Nephron (organoid): ENCODE results near the gene SND1.

Experiments
- H3K27ac Mint-ChIP-seq, 3 experiments: 2 replicates each; pipeline ENCODE4 v1.8.0; 2020; ENCODE audit warnings: mixed read lengths in 3 of 3, mild to moderate bottlenecking in 2 of 3, moderate library complexity in 1 of 3
- H3K27me3 Mint-ChIP-seq: 2 replicates; pipeline ENCODE4 v1.8.0; 2021; ENCODE audit warnings: low read depth, mild to moderate bottlenecking, moderate library complexity, mixed read lengths
- H3K36me3 Mint-ChIP-seq: 2 replicates; pipeline ENCODE4 v1.8.0; 2020; ENCODE audit warnings: low read depth, mixed read lengths
- H3K4me1 Mint-ChIP-seq: 2 replicates; pipeline ENCODE4 v1.8.0; 2020; ENCODE audit warnings: mixed read lengths
- H3K4me3 Mint-ChIP-seq, 3 experiments: 2 replicates each; pipeline ENCODE4 v1.8.0; 2020; ENCODE audit warnings: mild to moderate bottlenecking in 3 of 3, mixed read lengths in 3 of 3, moderate library complexity in 2 of 3
- H3K9me3 Mint-ChIP-seq: 2 replicates; pipeline ENCODE4 v1.8.0; 2020; ENCODE audit warnings: mixed read lengths
- CTCF ChIP-seq, 3 experiments: fragments of 200-600 bp; sonication (generic); IDR thresholded peaks; one replicate each; pipeline ENCODE4 v1.5.0; 2021; ENCODE audit warnings: antibody characterized with exemption in 3 of 3; ENCODE audit not compliant: unreplicated experiment in 3 of 3

The SND1 gene

GRCh38 chr7:127816354-127817190, 164.6 kb downstream of the SND1 start:
- H3K9me3 Mint-ChIP-seq: no peaks in the 10 kb centered on the region
- H3K27ac Mint-ChIP-seq: peak overlapping the region; percentile 48 to 89 (median 85)
- H3K4me3 Mint-ChIP-seq: no peak overlapping the region
- H3K4me1 Mint-ChIP-seq: peaks cover 77% of the 10 kb centered on the region
- TF ChIP-seq CTCF (IDR thresholded peaks at IDR 0.05; ENCODE audit: unreplicated experiment in 3 of 3): no peak
- H3K36me3 Mint-ChIP-seq: no peaks in the 10 kb centered on the region
- no peaks in the 10 kb centered on the region for H3K27me3 Mint-ChIP-seq

- peak overlapping the region in 2 of 3 experiments; percentile 53 to 85 for H3K27ac Mint-ChIP-seq
- H3K36me3 Mint-ChIP-seq: no peaks in the 10 kb centered on the region
- no peak overlapping the region for H3K4me3 Mint-ChIP-seq
- no peaks in the 10 kb centered on the region for H3K9me3 Mint-ChIP-seq
- TF ChIP-seq CTCF (IDR thresholded peaks at IDR 0.05; ENCODE audit: unreplicated experiment in 3 of 3): no peak
- peaks cover 70% of the 10 kb centered on the region for H3K4me1 Mint-ChIP-seq
- no peaks in the 10 kb centered on the region for H3K27me3 Mint-ChIP-seq
Observed at GRCh38 chr7:127817466-127817865, 165.5 kb downstream of the SND1 start.

- Mint-ChIP-seq H3K4me3 (no peak overlapping the region), H3K27me3 (no peaks in the 10 kb centered on the region), H3K36me3 (no peaks in the 10 kb centered on the region), H3K27ac (peak overlapping the region; percentile 35 to 72 (median 59)), H3K4me1 (peaks cover 62% of the 10 kb centered on the region), H3K9me3 (no peaks in the 10 kb centered on the region)
- TF ChIP-seq CTCF (IDR thresholded peaks at IDR 0.05; ENCODE audit: unreplicated experiment in 3 of 3): no peak
Observed at GRCh38 chr7:127818306-127818705, 166.3 kb downstream of the SND1 start.

- Mint-ChIP-seq H3K27me3 (no peaks in the 10 kb centered on the region), H3K4me1 (peaks cover 46% of the 10 kb centered on the region), H3K27ac (peak overlapping the region; percentile 66 to 91 (median 87)), H3K9me3 (no peaks in the 10 kb centered on the region), H3K4me3 (peak overlapping the region in 1 of 3 experiments; percentile 37), H3K36me3 (no peaks in the 10 kb centered on the region)
- no peak for TF ChIP-seq CTCF (IDR thresholded peaks at IDR 0.05; ENCODE audit: unreplicated experiment in 3 of 3)
Observed at GRCh38 chr7:127819975-127820731, 168.2 kb downstream of the SND1 start.

GRCh38 chr7:127820732-127821085, 168.7 kb downstream of the SND1 start:
- H3K9me3 Mint-ChIP-seq: no peaks in the 10 kb centered on the region
- peak overlapping the region in 1 of 3 experiments; percentile 37 for H3K4me3 Mint-ChIP-seq
- peaks cover 42% of the 10 kb centered on the region for H3K4me1 Mint-ChIP-seq
- H3K36me3 Mint-ChIP-seq: no peaks in the 10 kb centered on the region
- TF ChIP-seq CTCF (IDR thresholded peaks at IDR 0.05; ENCODE audit: unreplicated experiment in 3 of 3): no peak
- H3K27me3 Mint-ChIP-seq: no peaks in the 10 kb centered on the region
- H3K27ac Mint-ChIP-seq: peak overlapping the region; percentile 66 to 91 (median 87)
